ENCODE data around the gene SRD5A2. TPM values are rescaled to one million over a fixed set of nuclear protein-coding genes. Genes with fewer than 3 reads are reported as not detected.

The SRD5A2 gene
- total and polyA plus RNA-seq, 12 donors: 0.03 to 0.17 (median 0.11) TPM; not detected in 8

DNA sequence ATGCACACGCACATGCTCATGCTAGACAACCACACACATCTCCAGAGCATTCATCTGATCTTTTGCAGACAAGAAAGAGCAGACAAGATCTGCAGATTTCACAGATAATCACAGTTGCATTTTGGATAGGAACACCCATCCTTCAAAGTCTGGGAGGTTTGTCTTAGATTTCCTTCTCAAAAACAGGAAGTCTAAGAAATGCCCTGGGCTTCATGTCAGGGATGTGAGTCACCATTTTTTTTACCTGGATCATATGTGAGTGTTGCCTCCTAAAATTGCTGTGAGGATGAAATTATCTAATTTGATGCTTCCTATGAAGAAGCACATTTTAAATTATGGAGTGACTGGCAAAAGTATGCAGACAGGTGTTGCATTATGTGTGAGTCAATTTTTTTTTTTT lies 46.1 kb downstream of the SRD5A2 start:
- no peak for DNase-seq
- Histone ChIP-seq H3K36me3 (replicated peaks in 1 of 2) (no peaks in the 10 kb centered on the region), H3K4me3 (no peak overlapping the region), H3K27ac (no peak overlapping the region), H3K9me3 (replicated peaks in 1 of 3) (no peaks in the 10 kb centered on the region), H3K4me1 (replicated peaks in 1 of 2) (no peaks in the 10 kb centered on the region), H3K27me3 (no peaks in the 10 kb centered on the region)
- no peak for TF ChIP-seq POLR2A (IDR thresholded peaks at IDR 0.05)
- TF ChIP-seq, protein P1, sequence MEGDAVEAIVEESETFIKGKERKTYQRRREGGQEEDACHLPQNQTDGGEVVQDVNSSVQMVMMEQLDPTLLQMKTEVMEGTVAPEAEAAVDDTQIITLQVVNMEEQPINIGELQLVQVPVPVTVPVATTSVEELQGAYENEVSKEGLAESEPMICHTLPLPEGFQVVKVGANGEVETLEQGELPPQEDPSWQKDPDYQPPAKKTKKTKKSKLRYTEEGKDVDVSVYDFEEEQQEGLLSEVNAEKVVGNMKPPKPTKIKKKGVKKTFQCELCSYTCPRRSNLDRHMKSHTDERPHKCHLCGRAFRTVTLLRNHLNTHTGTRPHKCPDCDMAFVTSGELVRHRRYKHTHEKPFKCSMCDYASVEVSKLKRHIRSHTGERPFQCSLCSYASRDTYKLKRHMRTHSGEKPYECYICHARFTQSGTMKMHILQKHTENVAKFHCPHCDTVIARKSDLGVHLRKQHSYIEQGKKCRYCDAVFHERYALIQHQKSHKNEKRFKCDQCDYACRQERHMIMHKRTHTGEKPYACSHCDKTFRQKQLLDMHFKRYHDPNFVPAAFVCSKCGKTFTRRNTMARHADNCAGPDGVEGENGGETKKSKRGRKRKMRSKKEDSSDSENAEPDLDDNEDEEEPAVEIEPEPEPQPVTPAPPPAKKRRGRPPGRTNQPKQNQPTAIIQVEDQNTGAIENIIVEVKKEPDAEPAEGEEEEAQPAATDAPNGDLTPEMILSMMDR (IDR thresholded peaks at IDR 0.05): no peak
- WGBS, 4 donors: 79 to 95% (median 80%) methylated on average over 1 of the region's 1 CpG
- intact Hi-C loops (cut with DNase I): no loop called here

DNA sequence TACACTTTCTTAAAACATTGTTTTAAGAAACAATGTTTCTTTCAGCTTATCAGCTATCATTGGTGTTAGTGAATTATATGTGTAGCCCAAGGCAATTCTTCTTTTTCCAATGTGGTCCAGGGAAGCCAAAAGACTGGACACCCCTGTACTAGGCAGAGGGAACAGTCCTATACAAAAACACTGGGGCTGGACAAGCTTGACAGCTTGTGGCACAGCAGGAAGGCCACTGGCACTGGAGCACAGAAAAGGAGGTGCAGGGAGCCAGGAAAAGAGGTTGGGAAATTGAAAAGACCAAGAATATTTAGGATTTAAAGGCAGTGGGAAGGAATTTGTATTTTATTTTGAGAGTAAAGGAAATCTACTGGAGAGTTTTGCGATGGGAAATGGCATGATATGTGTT lies 47.7 kb downstream of the SRD5A2 start:
- no peaks in the 10 kb centered on the region for H3K36me3 ChIP-seq (replicated peaks in 1 of 2)
- intact Hi-C loops (cut with DNase I): no loop called here
- no peaks in the 10 kb centered on the region for H3K4me1 ChIP-seq (replicated peaks in 1 of 2)
- DNase-seq: no peak
- H3K9me3 ChIP-seq (replicated peaks in 1 of 3): no peaks in the 10 kb centered on the region
- no peak overlapping the region for H3K4me3 ChIP-seq
- H3K27ac ChIP-seq: no peak overlapping the region
- no peaks in the 10 kb centered on the region for H3K27me3 ChIP-seq
- WGBS, 4 donors: 81 to 93% (median 92%) methylated on average over 1 of the region's 1 CpG
- TF ChIP-seq POLR2A (IDR thresholded peaks at IDR 0.05): no peak
- TF ChIP-seq, protein P1 (IDR thresholded peaks at IDR 0.05): no peak

DNA sequence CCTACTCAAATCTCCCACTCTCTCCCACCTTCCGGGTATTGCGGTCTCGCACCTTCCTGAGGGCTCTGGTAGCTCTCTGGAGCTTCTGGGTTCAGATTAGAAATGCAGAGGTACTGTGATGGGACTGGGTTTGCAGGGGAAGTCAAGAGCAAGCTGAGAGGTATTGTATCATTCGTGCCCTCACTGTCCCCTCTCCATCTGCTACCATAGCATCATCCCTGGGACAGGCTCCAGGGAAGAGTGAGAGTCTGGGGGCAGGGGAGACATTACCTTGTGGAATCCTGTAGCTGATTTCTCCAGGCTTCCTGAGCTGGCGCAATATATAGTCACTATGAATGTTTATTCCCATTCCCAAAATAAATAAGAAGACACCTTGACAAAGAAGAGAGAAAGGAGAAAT lies 49.6 kb downstream of the SRD5A2 start:
- H3K9me3 ChIP-seq (replicated peaks in 1 of 3): no peaks in the 10 kb centered on the region
- TF ChIP-seq, protein P1 (IDR thresholded peaks at IDR 0.05): no peak
- no peak for TF ChIP-seq POLR2A (IDR thresholded peaks at IDR 0.05)
- no peaks in the 10 kb centered on the region for H3K4me1 ChIP-seq (replicated peaks in 1 of 2)
- no peaks in the 10 kb centered on the region for H3K27me3 ChIP-seq
- H3K36me3 ChIP-seq (replicated peaks in 1 of 2): no peaks in the 10 kb centered on the region
- DNase-seq: no peak
- WGBS, 4 donors: 76 to 93% (median 83%) methylated on average over 5 of the region's 5 CpGs
- no peak overlapping the region for H3K27ac ChIP-seq
- no peak overlapping the region for H3K4me3 ChIP-seq
- intact Hi-C loops (cut with DNase I): no loop called here

DNA sequence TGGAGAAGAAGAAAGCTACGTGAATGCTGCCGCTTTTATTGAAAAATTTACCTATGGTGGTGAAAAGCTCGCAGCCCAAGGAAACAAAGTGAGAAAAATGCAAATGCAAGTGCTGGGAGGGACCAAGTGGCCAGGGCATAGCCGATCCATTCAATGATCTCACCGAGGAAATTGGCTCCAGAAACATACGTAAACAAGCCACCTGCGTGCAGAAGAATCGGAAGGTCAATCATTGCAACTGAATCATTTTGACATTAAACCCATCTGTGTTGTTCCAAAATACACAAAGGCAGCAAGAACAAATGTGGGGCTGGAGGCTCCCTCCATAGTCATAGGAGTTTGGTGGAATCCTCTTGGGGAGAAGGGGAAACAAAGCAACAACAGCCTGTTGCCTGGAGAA lies 51.5 kb downstream of the SRD5A2 start:
- Histone ChIP-seq H3K4me3 (no peak overlapping the region), H3K27ac (no peak overlapping the region), H3K36me3 (replicated peaks in 1 of 2) (no peaks in the 10 kb centered on the region), H3K4me1 (replicated peaks in 1 of 2) (no peaks in the 10 kb centered on the region), H3K9me3 (replicated peaks in 1 of 3) (no peaks in the 10 kb centered on the region), H3K27me3 (peaks cover 8% of the 10 kb centered on the region)
- WGBS, 4 donors: 80 to 92% (median 85%) methylated on average over 8 of the region's 8 CpGs
- intact Hi-C loops (cut with DNase I): loop anchor here in 1 of 2 donors (10.0 kb wide), 1 partner anchor 794 kb away; no protein-coding TSS in a partner anchor
- TF ChIP-seq, protein P1 (IDR thresholded peaks at IDR 0.05): no peak
- no peak for TF ChIP-seq POLR2A (IDR thresholded peaks at IDR 0.05)
- DNase-seq: no peak

Data from adrenal gland (tissue), 12 donors.